ENCODE results near the gene ADGRF4.

DNA sequence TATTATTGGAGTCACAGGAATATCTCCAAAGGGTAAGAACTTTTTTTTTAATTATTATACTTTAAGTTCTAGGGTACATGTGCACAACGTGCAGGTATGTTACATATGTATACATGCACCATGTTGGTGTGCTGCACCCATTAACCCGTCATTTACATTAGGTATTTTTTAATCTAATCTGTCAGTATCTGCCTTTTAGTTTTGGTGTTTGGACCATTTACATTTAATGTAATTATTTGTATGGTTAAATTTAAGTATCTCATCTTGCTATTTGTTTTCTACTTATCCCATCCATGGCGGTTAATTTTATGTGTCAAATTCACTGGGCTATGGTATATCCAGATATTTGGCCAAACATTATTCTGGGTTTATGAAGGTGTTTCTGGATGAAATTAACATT is 68.1 kb downstream of the ADGRF4 start:
- TF ChIP-seq, protein P1, sequence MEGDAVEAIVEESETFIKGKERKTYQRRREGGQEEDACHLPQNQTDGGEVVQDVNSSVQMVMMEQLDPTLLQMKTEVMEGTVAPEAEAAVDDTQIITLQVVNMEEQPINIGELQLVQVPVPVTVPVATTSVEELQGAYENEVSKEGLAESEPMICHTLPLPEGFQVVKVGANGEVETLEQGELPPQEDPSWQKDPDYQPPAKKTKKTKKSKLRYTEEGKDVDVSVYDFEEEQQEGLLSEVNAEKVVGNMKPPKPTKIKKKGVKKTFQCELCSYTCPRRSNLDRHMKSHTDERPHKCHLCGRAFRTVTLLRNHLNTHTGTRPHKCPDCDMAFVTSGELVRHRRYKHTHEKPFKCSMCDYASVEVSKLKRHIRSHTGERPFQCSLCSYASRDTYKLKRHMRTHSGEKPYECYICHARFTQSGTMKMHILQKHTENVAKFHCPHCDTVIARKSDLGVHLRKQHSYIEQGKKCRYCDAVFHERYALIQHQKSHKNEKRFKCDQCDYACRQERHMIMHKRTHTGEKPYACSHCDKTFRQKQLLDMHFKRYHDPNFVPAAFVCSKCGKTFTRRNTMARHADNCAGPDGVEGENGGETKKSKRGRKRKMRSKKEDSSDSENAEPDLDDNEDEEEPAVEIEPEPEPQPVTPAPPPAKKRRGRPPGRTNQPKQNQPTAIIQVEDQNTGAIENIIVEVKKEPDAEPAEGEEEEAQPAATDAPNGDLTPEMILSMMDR (IDR thresholded peaks at IDR 0.05; ENCODE audit: borderline replicate concordance, extremely low read depth, low read length, poor library complexity, severe bottlenecking) = no peak
- no peak for TF ChIP-seq EZH2 (IDR thresholded peaks at IDR 0.05; ENCODE audit: borderline replicate concordance, low read depth, low read length, severe bottlenecking)
